ENCODE data around the gene CTSW. TPM values are rescaled to one million over a fixed set of nuclear protein-coding genes. Genes with fewer than 3 reads are reported as not detected.

CTSW gene
- total RNA-seq, 2 experiments from 2014 or later = not detected

- Histone ChIP-seq H3K9me2 (ENCODE audit: insufficient read depth, low read length) (no peaks in the 10 kb centered on the region), H3K9me3 (ENCODE audit: low read length) (no peaks in the 10 kb centered on the region), H2AFZ (ENCODE audit: low read length) (peak overlapping the region; percentile 73), H3K36me3 (ENCODE audit: insufficient read depth, low read length) (peaks cover 61% of the 10 kb centered on the region), H3K79me2 (ENCODE audit: insufficient read depth, low read depth, low read length) (peaks cover 49% of the 10 kb centered on the region), H3K4me3 (ENCODE audit: low read depth, low read length, poor library complexity, severe bottlenecking) (peak overlapping the region; percentile 99), H3K27ac (ENCODE audit: low read depth, low read length, poor library complexity, severe bottlenecking) (peak overlapping the region; percentile 93), H3K4me1 (ENCODE audit: insufficient read depth, low read length, poor library complexity, severe bottlenecking) (peaks cover 31% of the 10 kb centered on the region), H3K4me2 (ENCODE audit: low read length) (peak overlapping the region; percentile 96), H4K20me1 (ENCODE audit: insufficient read depth, low read length) (peaks cover 20% of the 10 kb centered on the region)
- POLR2A ChIA-PET = interaction anchor here (0.6 to 3.9 kb wide), 11 partner anchors 13 to 396 kb away, joined by 3 to 59 read pairs (median 3); partner anchors contain the start of genes CCDC85B, FIBP and PCNX3
- intact Hi-C loops (cut with micrococcal nuclease; ENCODE audit: unreplicated experiment) = loop anchor here (1.0 to 5.0 kb wide), 7 partner anchors 29 to 408 kb away; partner anchors contain the start of genes BANF1, C11orf68, DRAP1 and EIF1AD
- TF ChIP-seq CTCF (conservative IDR thresholded peaks at IDR 0.05; ENCODE audit: low read length) = 0 out of 2 replicates have a peak, but pooled peaks have one; percentile 26
- TF ChIP-seq EZH2phosphoT487 (IDR thresholded peaks at IDR 0.05; ENCODE audit: borderline replicate concordance, low read depth, low read length) = no peak
- peak; percentile 99 for DNase-seq (ENCODE audit: low spot score)
- no TSS peak for BruUV-seq (replicated peaks)
- CTCF ChIA-PET (ENCODE audit: unreplicated experiment) = interaction anchor here (0.7 to 2.0 kb wide), 6 partner anchors 11 to 34 kb away, joined by 3 to 17 read pairs (median 4); partner anchors contain the start of genes CCDC85B and FIBP
Measured at GRCh38 chr11:65859095-65859811, 20.4 kb upstream of the CTSW start.

GRCh38 chr11:65859812-65860277 is 19.8 kb upstream of the CTSW start:
- peak overlapping the region; percentile 96 for H3K4me2 ChIP-seq (ENCODE audit: low read length)
- peak overlapping the region; percentile 99 for H3K4me3 ChIP-seq (ENCODE audit: low read depth, low read length, poor library complexity, severe bottlenecking)
- H4K20me1 ChIP-seq (ENCODE audit: insufficient read depth, low read length) = peaks cover 20% of the 10 kb centered on the region
- POLR2A ChIA-PET = interaction anchor here (0.6 to 3.9 kb wide), 11 partner anchors 12 to 361 kb away, joined by 3 to 59 read pairs (median 3); partner anchors contain the start of genes CCDC85B, FIBP and PCNX3
- peaks cover 31% of the 10 kb centered on the region for H3K4me1 ChIP-seq (ENCODE audit: insufficient read depth, low read length, poor library complexity, severe bottlenecking)
- no peaks in the 10 kb centered on the region for H3K9me3 ChIP-seq (ENCODE audit: low read length)
- TF ChIP-seq CTCF (conservative IDR thresholded peaks at IDR 0.05; ENCODE audit: low read length) (no peak), EZH2phosphoT487 (IDR thresholded peaks at IDR 0.05; ENCODE audit: borderline replicate concordance, low read depth, low read length) (no peak)
- peak overlapping the region; percentile 93 for H3K27ac ChIP-seq (ENCODE audit: low read depth, low read length, poor library complexity, severe bottlenecking)
- intact Hi-C loops (cut with micrococcal nuclease; ENCODE audit: unreplicated experiment) = loop anchor here (1.0 to 5.0 kb wide), 9 partner anchors 28 to 407 kb away; partner anchors contain the start of genes BANF1, C11orf68, DRAP1 and EIF1AD
- H3K79me2 ChIP-seq (ENCODE audit: insufficient read depth, low read depth, low read length) = peaks cover 43% of the 10 kb centered on the region
- peaks cover 61% of the 10 kb centered on the region for H3K36me3 ChIP-seq (ENCODE audit: insufficient read depth, low read length)
- CTCF ChIA-PET (ENCODE audit: unreplicated experiment) = interaction anchor here (0.5 to 2.0 kb wide), 7 partner anchors 10 to 1081 kb away, joined by 3 to 17 read pairs (median 4); partner anchors contain the start of genes CCDC85B, FIBP and SF1
- no peaks in the 10 kb centered on the region for H3K9me2 ChIP-seq (ENCODE audit: insufficient read depth, low read length)
- DNase-seq (ENCODE audit: low spot score) = no peak
- BruUV-seq (replicated peaks) = no TSS peak
- peak overlapping the region; percentile 12; the same call in 1 of the 2 replicates for H2AFZ ChIP-seq (ENCODE audit: low read length)
